ENCODE data around the gene NKIRAS1. TPM values are rescaled to one million over a fixed set of nuclear protein-coding genes. Genes with fewer than 3 reads are reported as not detected.
A peak's percentile ranks its signal among the peaks of the same experiment; 100 is the strongest.

The NKIRAS1 gene
- polyA plus RNA-seq (2013, experiment 1 of 2): 3.7 TPM
- polyA plus RNA-seq (2013, experiment 2 of 2): 3.5 TPM

GRCh38 chr3:23916886-23917678 is at the start of gene NKIRAS1, which contains the start of gene RPL15:
Gene NKIRAS1, minus strand, starts transcription at chr3:23916990. Its CDS starts 6,086 bp downstream, at chr3:23910904.
Gene RPL15, plus strand, starts transcription at chr3:23917132. Its CDS starts 728 bp downstream, at chr3:23917860.
- peak within 1 kb of the TSS; percentile 91 for H2AK5ac ChIP-seq (ENCODE audit: low read length)
- H3K79me1 ChIP-seq (ENCODE audit: low read length): peaks cover 6% of the 10 kb centered on the region
- WGBS (ENCODE audit: extremely low coverage, insufficient coverage, low lambda C conversion rate): no CpG with 5 or more reads among the region's 64 CpGs
- peak; percentile 99 for DNase-seq
- H3K27me3 ChIP-seq (ENCODE audit: insufficient read depth, low read length, poor library complexity): no peaks in the 10 kb centered on the region
- peaks cover 28% of the 10 kb centered on the region for H3K79me2 ChIP-seq (ENCODE audit: control insufficient read depth, insufficient read depth, low read length)
- H2BK120ac ChIP-seq (ENCODE audit: low read depth, low read length): no peak within 1 kb of the TSS
- H3K36me3 ChIP-seq (ENCODE audit: control insufficient read depth, insufficient read depth, low read length): peaks cover 6% of the 10 kb centered on the region
- H3K9ac ChIP-seq (ENCODE audit: low read length): peak within 1 kb of the TSS; percentile 91
- H3K4me1 ChIP-seq (ENCODE audit: control insufficient read depth, low read depth, low read length): peaks cover 2% of the 10 kb centered on the region
- H4K8ac ChIP-seq (ENCODE audit: low read depth, low read length): no peak within 1 kb of the TSS
- H3K18ac ChIP-seq (ENCODE audit: low read length): peak within 1 kb of the TSS; percentile 80
- H4K5ac ChIP-seq (ENCODE audit: low read length): no peak within 1 kb of the TSS
- peak within 1 kb of the TSS; percentile 71 for H2BK5ac ChIP-seq (ENCODE audit: low read length)
- peak within 1 kb of the TSS; percentile 70 for H3K4me2 ChIP-seq (ENCODE audit: low read length)
- peak within 1 kb of the TSS; percentile 99 for H3K56ac ChIP-seq (ENCODE audit: low read length)
- H3K27ac ChIP-seq (ENCODE audit: low read depth, low read length): peak within 1 kb of the TSS; percentile 42
- H3K4me3 ChIP-seq (ENCODE audit: low read length): peak within 1 kb of the TSS; percentile 80
- peak within 1 kb of the TSS; percentile 94 for H3K23ac ChIP-seq (ENCODE audit: low read length)
- H2BK15ac ChIP-seq (replicated peaks; ENCODE audit: low read depth): no peak within 1 kb of the TSS
- peak within 1 kb of the TSS; percentile 95 for H3K4ac ChIP-seq (ENCODE audit: low read depth, low read length)

DNA sequence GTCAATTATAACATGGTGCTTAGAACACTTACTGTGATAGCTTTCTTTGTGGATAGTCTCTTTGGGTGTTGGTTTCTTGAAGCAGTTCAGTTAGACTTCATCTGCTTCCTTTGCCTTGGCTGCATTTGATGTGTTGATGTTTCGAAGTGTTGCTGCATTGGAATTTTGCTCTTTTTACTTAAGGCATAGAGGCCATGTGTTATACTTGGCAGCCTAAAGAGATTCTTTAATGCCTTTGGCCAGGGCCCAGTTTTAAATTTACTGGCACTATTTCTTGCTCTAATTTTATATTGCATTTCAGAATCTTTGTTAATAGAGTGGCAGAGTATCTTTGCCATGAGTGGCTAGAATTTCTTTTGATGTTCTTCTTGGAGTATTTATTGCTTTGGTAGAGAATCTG is 49.5 kb upstream of the NKIRAS1 start:
- Histone ChIP-seq H2BK5ac (ENCODE audit: low read length) (no peak overlapping the region), H3K4me1 (ENCODE audit: control insufficient read depth, low read depth, low read length) (no peaks in the 10 kb centered on the region), H4K5ac (ENCODE audit: low read length) (no peak overlapping the region), H4K8ac (ENCODE audit: low read depth, low read length) (no peak overlapping the region), H3K56ac (ENCODE audit: low read length) (no peak overlapping the region), H3K79me2 (ENCODE audit: control insufficient read depth, insufficient read depth, low read length) (no peaks in the 10 kb centered on the region), H2AK5ac (ENCODE audit: low read length) (no peak overlapping the region), H2BK120ac (ENCODE audit: low read depth, low read length) (no peak overlapping the region), H2BK15ac (replicated peaks; ENCODE audit: low read depth) (no peak overlapping the region), H3K4ac (ENCODE audit: low read depth, low read length) (no peak overlapping the region), H3K36me3 (ENCODE audit: control insufficient read depth, insufficient read depth, low read length) (no peaks in the 10 kb centered on the region), H3K79me1 (ENCODE audit: low read length) (no peaks in the 10 kb centered on the region), H3K4me2 (ENCODE audit: low read length) (no peak overlapping the region), H3K9ac (ENCODE audit: low read length) (no peak overlapping the region), H3K27me3 (ENCODE audit: insufficient read depth, low read length, poor library complexity) (no peaks in the 10 kb centered on the region), H3K23ac (ENCODE audit: low read length) (no peak overlapping the region), H3K4me3 (ENCODE audit: low read length) (no peak overlapping the region), H3K27ac (ENCODE audit: low read depth, low read length) (no peak overlapping the region), H3K18ac (ENCODE audit: low read length) (no peak overlapping the region)
- no peak for DNase-seq
- no CpG with 5 or more reads among the region's 1 CpG for WGBS (ENCODE audit: extremely low coverage, insufficient coverage, low lambda C conversion rate)

- Histone ChIP-seq H3K27me3 (ENCODE audit: insufficient read depth, low read length, poor library complexity) (no peaks in the 10 kb centered on the region), H3K36me3 (ENCODE audit: control insufficient read depth, insufficient read depth, low read length) (no peaks in the 10 kb centered on the region), H3K79me1 (ENCODE audit: low read length) (no peaks in the 10 kb centered on the region), H3K9ac (ENCODE audit: low read length) (no peak overlapping the region), H3K4ac (ENCODE audit: low read depth, low read length) (no peak overlapping the region), H3K4me1 (ENCODE audit: control insufficient read depth, low read depth, low read length) (no peaks in the 10 kb centered on the region), H3K18ac (ENCODE audit: low read length) (no peak overlapping the region), H4K5ac (ENCODE audit: low read length) (no peak overlapping the region), H4K8ac (ENCODE audit: low read depth, low read length) (no peak overlapping the region), H3K23ac (ENCODE audit: low read length) (no peak overlapping the region), H3K27ac (ENCODE audit: low read depth, low read length) (no peak overlapping the region), H2AK5ac (ENCODE audit: low read length) (no peak overlapping the region), H2BK15ac (replicated peaks; ENCODE audit: low read depth) (no peak overlapping the region), H3K4me3 (ENCODE audit: low read length) (no peak overlapping the region), H3K56ac (ENCODE audit: low read length) (no peak overlapping the region), H3K79me2 (ENCODE audit: control insufficient read depth, insufficient read depth, low read length) (no peaks in the 10 kb centered on the region), H2BK5ac (ENCODE audit: low read length) (no peak overlapping the region), H2BK120ac (ENCODE audit: low read depth, low read length) (no peak overlapping the region), H3K4me2 (ENCODE audit: low read length) (no peak overlapping the region)
- no peak for DNase-seq
- no CpG with 5 or more reads among the region's 3 CpGs for WGBS (ENCODE audit: extremely low coverage, insufficient coverage, low lambda C conversion rate)
Observed at GRCh38 chr3:23964537-23965235, 47.9 kb upstream of the NKIRAS1 start.

DNA sequence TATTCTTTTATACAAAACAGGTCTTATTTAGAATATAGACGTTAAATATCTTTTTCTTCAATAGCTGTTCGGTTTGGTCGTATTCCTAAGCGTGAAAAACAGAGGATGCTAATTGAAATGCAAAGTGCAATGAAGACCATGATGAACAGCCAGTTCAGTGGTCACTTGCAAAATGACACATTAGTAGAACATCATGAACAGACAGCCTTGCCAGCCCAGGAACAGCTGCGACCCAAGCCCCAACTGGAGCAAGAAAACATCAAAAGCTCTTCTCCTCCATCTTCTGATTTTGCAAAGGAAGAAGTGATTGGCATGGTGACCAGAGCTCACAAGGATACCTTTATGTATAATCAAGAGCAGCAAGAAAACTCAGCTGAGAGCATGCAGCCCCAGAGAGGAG is 45.1 kb upstream of the NKIRAS1 start:
- H3K27me3 ChIP-seq (ENCODE audit: insufficient read depth, low read length, poor library complexity): no peaks in the 10 kb centered on the region
- H4K8ac ChIP-seq (ENCODE audit: low read depth, low read length): no peak overlapping the region
- no peak overlapping the region for H2BK5ac ChIP-seq (ENCODE audit: low read length)
- no peak overlapping the region for H3K4me2 ChIP-seq (ENCODE audit: low read length)
- H2BK120ac ChIP-seq (ENCODE audit: low read depth, low read length): no peak overlapping the region
- no peaks in the 10 kb centered on the region for H3K36me3 ChIP-seq (ENCODE audit: control insufficient read depth, insufficient read depth, low read length)
- no peak overlapping the region for H3K23ac ChIP-seq (ENCODE audit: low read length)
- no peak overlapping the region for H3K18ac ChIP-seq (ENCODE audit: low read length)
- no peak for DNase-seq
- H2AK5ac ChIP-seq (ENCODE audit: low read length): no peak overlapping the region
- H3K56ac ChIP-seq (ENCODE audit: low read length): no peak overlapping the region
- no peak overlapping the region for H3K4ac ChIP-seq (ENCODE audit: low read depth, low read length)
- H3K27ac ChIP-seq (ENCODE audit: low read depth, low read length): no peak overlapping the region
- H2BK15ac ChIP-seq (replicated peaks; ENCODE audit: low read depth): no peak overlapping the region
- H4K5ac ChIP-seq (ENCODE audit: low read length): no peak overlapping the region
- peaks cover 3% of the 10 kb centered on the region for H3K79me2 ChIP-seq (ENCODE audit: control insufficient read depth, insufficient read depth, low read length)
- peaks cover 2% of the 10 kb centered on the region for H3K79me1 ChIP-seq (ENCODE audit: low read length)
- WGBS (ENCODE audit: extremely low coverage, insufficient coverage, low lambda C conversion rate): no CpG with 5 or more reads among the region's 5 CpGs
- no peak overlapping the region for H3K4me3 ChIP-seq (ENCODE audit: low read length)
- no peaks in the 10 kb centered on the region for H3K4me1 ChIP-seq (ENCODE audit: control insufficient read depth, low read depth, low read length)
- no peak overlapping the region for H3K9ac ChIP-seq (ENCODE audit: low read length)

DNA sequence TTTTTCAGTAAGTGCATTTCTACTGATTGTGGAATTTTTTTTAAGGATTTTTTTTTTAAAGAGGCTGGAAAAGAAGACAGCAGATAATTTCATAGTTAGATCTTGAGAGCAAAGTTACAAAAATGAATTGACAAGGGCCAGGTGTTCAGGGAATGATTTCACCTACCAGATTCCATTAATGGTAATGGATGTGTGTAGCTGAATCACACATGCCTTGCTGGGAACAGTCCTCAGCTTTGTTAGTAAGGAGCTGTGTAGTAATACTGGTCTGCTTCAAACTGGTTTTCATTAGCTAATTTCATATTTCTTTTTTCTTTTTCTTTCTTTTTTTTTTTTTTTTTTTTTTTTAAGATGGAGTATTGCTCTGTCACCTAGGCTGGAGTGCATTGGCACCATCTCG is 44.3 kb upstream of the NKIRAS1 start:
- no peak overlapping the region for H3K56ac ChIP-seq (ENCODE audit: low read length)
- no peaks in the 10 kb centered on the region for H3K27me3 ChIP-seq (ENCODE audit: insufficient read depth, low read length, poor library complexity)
- H3K79me2 ChIP-seq (ENCODE audit: control insufficient read depth, insufficient read depth, low read length): peaks cover 3% of the 10 kb centered on the region
- H4K8ac ChIP-seq (ENCODE audit: low read depth, low read length): no peak overlapping the region
- no peak overlapping the region for H3K4me3 ChIP-seq (ENCODE audit: low read length)
- no peaks in the 10 kb centered on the region for H3K36me3 ChIP-seq (ENCODE audit: control insufficient read depth, insufficient read depth, low read length)
- DNase-seq: no peak
- H2BK120ac ChIP-seq (ENCODE audit: low read depth, low read length): no peak overlapping the region
- H3K27ac ChIP-seq (ENCODE audit: low read depth, low read length): no peak overlapping the region
- no CpG with 5 or more reads among the region's 1 CpG for WGBS (ENCODE audit: extremely low coverage, insufficient coverage, low lambda C conversion rate)
- H2AK5ac ChIP-seq (ENCODE audit: low read length): no peak overlapping the region
- no peak overlapping the region for H2BK5ac ChIP-seq (ENCODE audit: low read length)
- no peak overlapping the region for H3K9ac ChIP-seq (ENCODE audit: low read length)
- H3K4me2 ChIP-seq (ENCODE audit: low read length): no peak overlapping the region
- H3K23ac ChIP-seq (ENCODE audit: low read length): no peak overlapping the region
- no peak overlapping the region for H3K18ac ChIP-seq (ENCODE audit: low read length)
- no peak overlapping the region for H4K5ac ChIP-seq (ENCODE audit: low read length)
- H3K4me1 ChIP-seq (ENCODE audit: control insufficient read depth, low read depth, low read length): no peaks in the 10 kb centered on the region
- H3K79me1 ChIP-seq (ENCODE audit: low read length): peaks cover 2% of the 10 kb centered on the region
- no peak overlapping the region for H2BK15ac ChIP-seq (replicated peaks; ENCODE audit: low read depth)
- no peak overlapping the region for H3K4ac ChIP-seq (ENCODE audit: low read depth, low read length)

All from mesendoderm (in vitro differentiated cells).